Transverse colon (tissue), 4 donors: ENCODE measurements around the gene LRBA. TPM values are rescaled to one million over a fixed set of nuclear protein-coding genes. Genes with fewer than 3 reads are reported as not detected.

ENCODE experiments used
- DNase-seq: peaks from one replicate; pipeline ENCODE4 v3.0.0-alpha.2; 2019
- H3K27ac ChIP-seq, 4 donors: fragments of 200-600 bp; sonication (generic); 2 replicates each; pipeline ENCODE4 v1.5.1; 2016 to 2018; ENCODE audit warnings: inconsistent platforms in 4 of 4
- H3K27me3 ChIP-seq: fragments of 200-600 bp; sonication (generic); 2 replicates; pipeline ENCODE4 v1.5.1; 2017; ENCODE audit warnings: inconsistent platforms
- H3K36me3 ChIP-seq, 4 donors: fragments of 200-600 bp; sonication (generic); 2 replicates each; pipeline ENCODE4 v1.5.1; 2017 to 2019; ENCODE audit warnings: inconsistent platforms in 4 of 4
- H3K4me1 ChIP-seq, 4 donors: fragments of 200-600 bp; sonication (generic); 2 replicates each; pipeline ENCODE4 v1.5.1; 2017 to 2020; ENCODE audit warnings: inconsistent platforms in 4 of 4
- H3K4me3 ChIP-seq, 4 donors: fragments of 200-600 bp; sonication (generic); 1 replicate in 1 of 4; 2 replicates in 3 of 4; pipeline versions ENCODE4 v1.5.1 to v1.6.1; 2017 to 2019; ENCODE audit warnings: inconsistent platforms in 4 of 4
- H3K9me3 ChIP-seq, 2 donors: fragments of 200-600 bp; sonication (generic); 2 replicates each; pipeline ENCODE4 v1.5.1; 2017 to 2019; ENCODE audit warnings: inconsistent platforms in 2 of 2
- EP300 ChIP-seq: sonication (generic); formaldehyde crosslinking; IDR thresholded peaks from one replicate; pipeline ENCODE4 v1.6.1; 2017; ENCODE audit warnings: antibody characterized with exemption, low read depth
- POLR2A ChIP-seq: fragments of 450-650 bp; IDR thresholded peaks from one replicate; pipeline ENCODE4 v1.6.1; 2016; ENCODE audit warnings: antibody characterized with exemption, mild to moderate bottlenecking, moderate library complexity
- POLR2AphosphoS5 ChIP-seq, 3 donors: sonication (generic); formaldehyde crosslinking; IDR thresholded peaks; one replicate each; pipeline ENCODE4 v1.6.1; 2016; ENCODE audit warnings: antibody characterized with exemption in 3 of 3
- WGBS, 2 donors: methylation state at CpG; one replicate each; pipeline ENCODE4 v1.1.5; 2018; ENCODE audit warnings: low coverage in 1 of 2; 5-methylcytosine and 5-hydroxymethylcytosine counted together
- in situ Hi-C, 4 donors: fragments of 200-750 bp; cut with MboI; loops; one replicate each; pipeline versions ENCODE4 v1.15.0 to v1.15.1; 2017; ENCODE audit warnings: low sequenced_read_pairs in 3 of 4, low pct_ligation_motif_present in 1 of 4, low pct_unique_long_range_greater_than_20kb in 1 of 4
- intact Hi-C: fragments of 100-400 bp; cut with DNase I; formaldehyde crosslinking; loops from one replicate; pipeline ENCODE4 v1.15.1; 2023; ENCODE audit warnings: low total_unique reads
- total RNA-seq, 4 donors: library from RNA; depleted of rRNA; stranded (reverse); fragments of >200 nt; gene quantifications; one replicate each; pipeline ENCODE4 v1.1.0, GENCODE V29; 2016
- TF ChIP-seq, protein P1 (sequence below), 5 experiments: fragments of 200-600 bp in 3 of 5; fragments of 450-650 bp in 2 of 5; sonication (generic) in 3 of 5; IDR thresholded peaks; 1 replicate in 2 of 5; 2 replicates in 3 of 5; pipeline ENCODE4 v1.5.1; 2016 to 2017; ENCODE audit warnings: antibody characterized with exemption in 5 of 5, inconsistent platforms in 3 of 5, mild to moderate bottlenecking in 2 of 5, moderate library complexity in 1 of 5

The LRBA gene
- total RNA-seq, 4 donors from 2014 or later: 82.7 to 125 (median 112) TPM

DNA sequence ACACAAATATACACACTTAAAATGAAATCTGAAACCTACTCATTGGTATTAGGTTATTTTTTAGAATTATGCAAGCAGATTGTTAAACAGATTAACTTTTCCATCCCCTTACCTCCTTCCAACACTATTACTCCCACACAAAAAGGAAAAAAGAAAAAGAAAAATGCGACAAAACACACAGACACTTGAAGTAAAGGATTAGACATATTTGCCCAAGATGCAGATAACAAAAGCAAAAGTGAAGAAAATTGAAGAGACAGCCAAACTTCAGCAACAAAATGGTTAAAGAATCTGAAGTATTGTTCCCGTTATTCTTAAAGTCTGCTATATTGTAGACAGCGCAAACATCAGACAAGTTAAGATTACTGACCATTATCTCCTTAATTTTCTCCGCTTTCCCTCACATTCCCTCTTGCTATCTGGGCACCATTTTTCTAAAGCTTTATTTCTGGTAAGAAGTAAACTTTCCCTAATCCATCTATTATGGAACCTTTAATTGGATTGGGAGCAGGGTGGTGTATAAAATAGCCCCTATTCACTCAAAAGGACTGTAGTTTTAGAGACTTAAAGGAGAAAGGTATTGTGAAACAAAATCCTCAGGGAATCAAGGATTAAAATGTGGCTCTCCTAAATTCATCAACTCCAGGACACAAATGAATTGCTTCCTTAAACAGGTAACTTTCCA lies 467.8 kb downstream of the LRBA start:
- H3K4me3 ChIP-seq: no peak overlapping the region
- H3K36me3 ChIP-seq: no peaks in the 10 kb centered on the region
- no peaks in the 10 kb centered on the region for H3K27me3 ChIP-seq
- no peak for DNase-seq
- intact Hi-C loops: no loop called here
- no peak overlapping the region for H3K27ac ChIP-seq
- H3K4me1 ChIP-seq: no peaks in the 10 kb centered on the region
- WGBS, 2 donors: 88 to 97% methylated on average over 3 to 4 of the region's 4 CpGs
- in situ Hi-C loops: no loop called here
- no peaks in the 10 kb centered on the region for H3K9me3 ChIP-seq
- TF ChIP-seq POLR2A (no peak), POLR2AphosphoS5 (IDR thresholded peaks at IDR 0.05) (no peak), EP300 (no peak)
- TF ChIP-seq, protein P1, sequence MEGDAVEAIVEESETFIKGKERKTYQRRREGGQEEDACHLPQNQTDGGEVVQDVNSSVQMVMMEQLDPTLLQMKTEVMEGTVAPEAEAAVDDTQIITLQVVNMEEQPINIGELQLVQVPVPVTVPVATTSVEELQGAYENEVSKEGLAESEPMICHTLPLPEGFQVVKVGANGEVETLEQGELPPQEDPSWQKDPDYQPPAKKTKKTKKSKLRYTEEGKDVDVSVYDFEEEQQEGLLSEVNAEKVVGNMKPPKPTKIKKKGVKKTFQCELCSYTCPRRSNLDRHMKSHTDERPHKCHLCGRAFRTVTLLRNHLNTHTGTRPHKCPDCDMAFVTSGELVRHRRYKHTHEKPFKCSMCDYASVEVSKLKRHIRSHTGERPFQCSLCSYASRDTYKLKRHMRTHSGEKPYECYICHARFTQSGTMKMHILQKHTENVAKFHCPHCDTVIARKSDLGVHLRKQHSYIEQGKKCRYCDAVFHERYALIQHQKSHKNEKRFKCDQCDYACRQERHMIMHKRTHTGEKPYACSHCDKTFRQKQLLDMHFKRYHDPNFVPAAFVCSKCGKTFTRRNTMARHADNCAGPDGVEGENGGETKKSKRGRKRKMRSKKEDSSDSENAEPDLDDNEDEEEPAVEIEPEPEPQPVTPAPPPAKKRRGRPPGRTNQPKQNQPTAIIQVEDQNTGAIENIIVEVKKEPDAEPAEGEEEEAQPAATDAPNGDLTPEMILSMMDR (IDR thresholded peaks at IDR 0.05): no peak

DNA sequence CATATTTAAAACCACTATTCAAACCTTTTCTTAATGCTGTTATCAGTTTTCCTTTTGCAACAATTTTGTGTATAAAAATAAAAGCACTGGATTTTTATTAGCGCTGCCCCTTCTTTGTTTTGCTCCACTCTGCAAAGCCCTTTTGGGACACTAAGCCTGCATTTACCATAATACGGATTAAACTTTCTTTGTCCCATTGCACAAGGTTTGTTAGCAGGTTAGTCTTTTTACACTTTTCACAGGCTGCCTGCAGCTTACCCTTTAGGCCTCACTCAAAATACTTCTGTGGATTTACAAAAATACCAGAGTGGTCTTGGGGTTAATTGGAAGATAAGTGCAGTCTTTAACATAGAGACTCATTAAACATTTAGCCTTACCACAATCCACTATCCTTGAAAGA lies 468.8 kb downstream of the LRBA start:
- intact Hi-C loops: no loop called here

DNA sequence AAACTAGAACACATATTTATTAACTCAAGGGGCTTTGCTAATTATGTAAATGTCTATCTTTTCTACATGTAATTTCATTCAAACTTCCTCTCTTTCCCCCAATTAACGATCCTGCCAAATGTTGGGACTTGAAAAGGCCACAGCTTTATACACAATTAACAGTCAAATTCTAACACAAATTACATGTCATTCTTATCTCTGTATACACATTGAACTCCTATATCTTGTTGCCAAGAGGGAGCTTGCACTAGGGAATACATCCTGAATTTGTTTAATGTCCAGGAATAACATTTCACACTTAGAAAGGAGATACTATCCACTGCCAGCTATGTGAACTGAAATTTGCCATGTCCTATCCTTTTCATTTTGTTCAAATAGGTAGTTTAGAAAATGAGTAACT lies 472.0 kb downstream of the LRBA start:
- H3K9me3 ChIP-seq: no peaks in the 10 kb centered on the region
- H3K4me1 ChIP-seq: no peaks in the 10 kb centered on the region
- TF ChIP-seq, protein P1 (IDR thresholded peaks at IDR 0.05): no peak
- no peak for TF ChIP-seq EP300
- no peak for TF ChIP-seq POLR2A
- no peak for TF ChIP-seq POLR2AphosphoS5 (IDR thresholded peaks at IDR 0.05)
- no peak for DNase-seq
- in situ Hi-C loops: no loop called here
- intact Hi-C loops: no loop called here
- H3K27me3 ChIP-seq: no peaks in the 10 kb centered on the region
- H3K4me3 ChIP-seq: no peak overlapping the region
- H3K27ac ChIP-seq: no peak overlapping the region
- H3K36me3 ChIP-seq: no peaks in the 10 kb centered on the region
- 71 to 78% methylated on average over 1 of the region's 1 CpG for WGBS, 2 donors

More for the DNA sequence above, 468.8 kb downstream of the LRBA start:
- H3K27me3 ChIP-seq: no peaks in the 10 kb centered on the region
- in situ Hi-C loops: no loop called here
- WGBS, 2 donors: 96 to 100% methylated on average over 2 of the region's 2 CpGs
- no peaks in the 10 kb centered on the region for H3K36me3 ChIP-seq
- no peak for TF ChIP-seq POLR2AphosphoS5 (IDR thresholded peaks at IDR 0.05)
- TF ChIP-seq, protein P1 (IDR thresholded peaks at IDR 0.05): no peak
- TF ChIP-seq EP300: no peak
- no peak for TF ChIP-seq POLR2A
- H3K4me3 ChIP-seq: no peak overlapping the region
- H3K27ac ChIP-seq: no peak overlapping the region
- no peaks in the 10 kb centered on the region for H3K4me1 ChIP-seq
- no peak for DNase-seq
- H3K9me3 ChIP-seq: no peaks in the 10 kb centered on the region

DNA sequence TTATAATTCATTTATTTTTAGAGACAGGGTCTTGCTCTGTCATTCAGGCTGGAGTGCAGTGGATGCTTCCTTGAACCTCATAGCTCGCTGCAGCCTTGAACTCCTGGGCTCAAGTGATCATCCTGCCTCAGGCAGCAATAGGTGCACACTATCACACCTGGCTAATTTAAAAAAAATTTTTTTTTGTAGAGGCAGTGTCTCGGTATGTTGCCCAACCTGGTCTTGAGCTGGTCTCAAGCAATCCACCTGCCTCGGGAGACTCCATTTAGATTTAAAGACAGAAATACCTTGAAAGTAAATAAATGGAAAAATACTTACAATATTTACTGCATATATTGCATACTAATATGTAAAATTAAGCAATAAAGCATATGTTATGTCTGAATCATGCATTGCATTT lies 473.4 kb downstream of the LRBA start:
- H3K27me3 ChIP-seq: no peaks in the 10 kb centered on the region
- H3K4me3 ChIP-seq: no peak overlapping the region
- no peaks in the 10 kb centered on the region for H3K9me3 ChIP-seq
- no peaks in the 10 kb centered on the region for H3K36me3 ChIP-seq
- WGBS, 2 donors: 93 to 94% methylated on average over 2 to 3 of the region's 3 CpGs
- TF ChIP-seq POLR2A: no peak
- TF ChIP-seq, protein P1 (IDR thresholded peaks at IDR 0.05): no peak
- TF ChIP-seq EP300: no peak
- no peak for TF ChIP-seq POLR2AphosphoS5 (IDR thresholded peaks at IDR 0.05)
- intact Hi-C loops (no loop called here), in situ Hi-C loops (no loop called here)
- no peak overlapping the region for H3K27ac ChIP-seq
- no peaks in the 10 kb centered on the region for H3K4me1 ChIP-seq
- no peak for DNase-seq
